GM12865 (cell line): ENCODE measurements around the gene RALGAPB.

Source experiments
- DNase-seq: peaks from one replicate; pipeline ENCODE4 v3.0.0; 2010; ENCODE audit warnings: low read depth
- H3K4me3 ChIP-seq: 2 replicates; pipeline ENCODE4 v1.5.1; 2011; ENCODE audit warnings: mild to moderate bottlenecking, low read depth, low read length, control low read depth
- TF ChIP-seq, protein P1 (sequence below): IDR thresholded peaks from 2 replicates; pipeline ENCODE4 v1.5.1; 2011; ENCODE audit warnings: low read length, control low read depth, low read depth, inconsistent platforms; ENCODE audit not compliant: insufficient read depth; ENCODE audit errors: missing control alignments

The RALGAPB gene

GRCh38 chr20:38623061-38623460, 150.4 kb downstream of the RALGAPB start:
- TF ChIP-seq, protein P1, sequence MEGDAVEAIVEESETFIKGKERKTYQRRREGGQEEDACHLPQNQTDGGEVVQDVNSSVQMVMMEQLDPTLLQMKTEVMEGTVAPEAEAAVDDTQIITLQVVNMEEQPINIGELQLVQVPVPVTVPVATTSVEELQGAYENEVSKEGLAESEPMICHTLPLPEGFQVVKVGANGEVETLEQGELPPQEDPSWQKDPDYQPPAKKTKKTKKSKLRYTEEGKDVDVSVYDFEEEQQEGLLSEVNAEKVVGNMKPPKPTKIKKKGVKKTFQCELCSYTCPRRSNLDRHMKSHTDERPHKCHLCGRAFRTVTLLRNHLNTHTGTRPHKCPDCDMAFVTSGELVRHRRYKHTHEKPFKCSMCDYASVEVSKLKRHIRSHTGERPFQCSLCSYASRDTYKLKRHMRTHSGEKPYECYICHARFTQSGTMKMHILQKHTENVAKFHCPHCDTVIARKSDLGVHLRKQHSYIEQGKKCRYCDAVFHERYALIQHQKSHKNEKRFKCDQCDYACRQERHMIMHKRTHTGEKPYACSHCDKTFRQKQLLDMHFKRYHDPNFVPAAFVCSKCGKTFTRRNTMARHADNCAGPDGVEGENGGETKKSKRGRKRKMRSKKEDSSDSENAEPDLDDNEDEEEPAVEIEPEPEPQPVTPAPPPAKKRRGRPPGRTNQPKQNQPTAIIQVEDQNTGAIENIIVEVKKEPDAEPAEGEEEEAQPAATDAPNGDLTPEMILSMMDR: no peak
- no peak overlapping the region for H3K4me3 ChIP-seq
- DNase-seq: no peak

DNA sequence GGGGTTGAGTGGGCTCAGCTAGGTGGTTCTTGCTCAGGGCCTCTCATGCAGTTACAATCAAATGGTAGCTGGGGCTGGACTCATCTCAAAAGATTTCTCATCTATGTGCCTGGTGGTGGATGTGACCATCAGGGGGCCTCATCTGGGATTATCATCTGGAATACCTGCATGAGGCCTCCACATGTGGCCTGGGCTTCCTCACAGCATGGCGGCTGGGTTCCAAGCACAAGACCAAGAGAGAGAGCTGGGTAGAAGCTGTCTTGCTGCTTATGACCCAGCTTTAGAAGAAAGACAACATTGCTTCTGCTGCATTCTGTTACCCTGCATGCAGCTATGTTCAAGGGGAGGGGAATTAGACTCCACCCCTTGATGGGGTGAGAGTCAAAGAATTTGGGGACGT, 151.4 kb downstream of the RALGAPB start:
- no peak for DNase-seq
- no peak overlapping the region for H3K4me3 ChIP-seq
- TF ChIP-seq, protein P1: no peak

- no peak for DNase-seq
- no peak overlapping the region for H3K4me3 ChIP-seq
- TF ChIP-seq, protein P1: no peak
Measured at GRCh38 chr20:38625896-38626295, 153.3 kb downstream of the RALGAPB start.

DNA sequence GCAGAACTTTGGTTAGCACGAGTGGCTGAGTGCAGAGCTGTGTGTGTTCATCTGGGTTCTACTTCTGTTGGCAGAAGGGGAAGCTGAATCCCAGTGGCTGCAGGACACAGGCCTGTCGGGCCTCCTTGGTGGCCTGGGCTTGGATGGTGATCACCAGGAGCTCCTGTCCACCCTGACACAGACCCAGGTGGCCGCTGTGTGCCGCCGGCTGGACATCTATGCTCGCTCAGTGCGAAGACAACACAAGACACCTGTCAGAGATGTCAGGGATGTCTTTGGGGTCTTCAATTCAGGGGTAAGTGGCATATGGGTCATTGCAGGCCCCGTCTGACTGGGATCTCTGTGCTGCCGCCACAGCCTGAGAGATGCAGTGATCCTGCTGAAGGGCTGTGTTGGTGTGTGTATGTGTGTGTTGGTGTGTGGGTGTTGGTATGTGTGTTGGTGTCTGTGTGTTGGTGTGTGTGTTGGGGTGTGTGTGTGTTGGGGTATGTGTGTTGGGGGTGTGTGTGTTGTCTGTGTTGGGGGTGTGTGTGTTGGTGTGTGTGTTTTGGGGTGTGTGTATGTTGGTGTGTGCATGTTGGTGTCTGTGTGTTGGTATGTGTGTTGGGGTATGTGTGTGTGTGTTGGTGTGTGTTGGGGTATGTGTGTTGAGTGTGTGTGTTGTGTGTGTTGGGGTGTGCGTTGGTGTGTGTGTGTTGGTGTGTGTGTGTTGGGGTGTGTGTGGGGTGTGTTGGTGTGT, 154.4 kb downstream of the RALGAPB start:
- H3K4me3 ChIP-seq: no peak overlapping the region

More for the DNA sequence above, 154.4 kb downstream of the RALGAPB start:
- no peak for DNase-seq
- TF ChIP-seq, protein P1: no peak
